ACC112 (cell line): Measurements from ENCODE around the gene NOX4.
A peak's percentile ranks its signal among the peaks of the same experiment; 100 is the strongest.

ENCODE experiments used
- H2AFZ ChIP-seq: fragments of 200-600 bp; sonication (generic); one replicate; pipeline ENCODE4 v1.6.0; 2017; ENCODE audit warnings: antibody characterized with exemption, low read length; ENCODE audit not compliant: unreplicated experiment
- H3K27ac ChIP-seq: fragments of 200-600 bp; sonication (generic); 2 replicates; pipeline ENCODE4 v1.5.1; 2014; ENCODE audit warnings: low read depth, mild to moderate bottlenecking, antibody characterized with exemption, low read length, moderate library complexity
- H3K27me3 ChIP-seq: fragments of 200-600 bp; sonication (generic); 2 replicates; pipeline ENCODE4 v1.6.1; 2014; ENCODE audit warnings: mild to moderate bottlenecking, antibody characterized with exemption, low read length, moderate library complexity, mixed read lengths; ENCODE audit not compliant: insufficient read depth
- H3K36me3 ChIP-seq: fragments of 200-600 bp; sonication (generic); 2 replicates; pipeline ENCODE4 v1.6.1; 2016; ENCODE audit warnings: mild to moderate bottlenecking, antibody characterized with exemption, low read length, moderate library complexity, mixed read lengths; ENCODE audit not compliant: insufficient read depth
- H3K4me1 ChIP-seq: fragments of 200-600 bp; sonication (generic); one replicate; pipeline ENCODE4 v1.6.1; 2016; ENCODE audit warnings: low read length, mixed read lengths; ENCODE audit not compliant: insufficient read depth, unreplicated experiment, control insufficient read depth
- H3K4me3 ChIP-seq: fragments of 200-600 bp; sonication (generic); 2 replicates; pipeline ENCODE4 v1.5.1; 2014; ENCODE audit warnings: mild to moderate bottlenecking, low read depth, low read length
- H3K79me2 ChIP-seq: fragments of 200-600 bp; sonication (generic); one replicate; pipeline ENCODE4 v1.6.0; 2016; ENCODE audit warnings: low read length; ENCODE audit not compliant: control insufficient read depth, unreplicated experiment, insufficient read depth

Gene NOX4

DNA sequence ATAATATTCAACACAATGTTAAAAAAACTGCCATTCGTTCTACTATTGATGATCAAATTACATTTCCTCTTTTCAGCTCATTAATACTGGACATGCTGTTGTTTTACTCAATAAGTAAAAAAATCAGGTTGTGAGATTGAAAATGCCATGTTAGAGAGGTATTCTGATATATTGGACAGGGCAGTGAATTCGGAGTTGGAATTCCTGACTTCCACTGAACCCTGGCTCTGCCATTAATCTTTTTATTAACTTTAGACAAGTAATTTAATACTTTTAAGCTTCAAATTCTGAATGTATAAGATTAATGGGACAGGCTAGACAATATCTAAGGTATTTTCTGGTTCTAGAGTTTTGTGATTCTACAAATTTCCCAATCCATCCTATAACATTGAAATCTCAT is 12.2 kb upstream of the NOX4 start:
- no peaks in the 10 kb centered on the region for H3K36me3 ChIP-seq
- no peak overlapping the region for H3K27ac ChIP-seq
- H3K4me1 ChIP-seq: no peaks in the 10 kb centered on the region
- H3K4me3 ChIP-seq: no peak overlapping the region
- no peak overlapping the region for H2AFZ ChIP-seq
- H3K27me3 ChIP-seq: no peaks in the 10 kb centered on the region
- no peaks in the 10 kb centered on the region for H3K79me2 ChIP-seq

DNA sequence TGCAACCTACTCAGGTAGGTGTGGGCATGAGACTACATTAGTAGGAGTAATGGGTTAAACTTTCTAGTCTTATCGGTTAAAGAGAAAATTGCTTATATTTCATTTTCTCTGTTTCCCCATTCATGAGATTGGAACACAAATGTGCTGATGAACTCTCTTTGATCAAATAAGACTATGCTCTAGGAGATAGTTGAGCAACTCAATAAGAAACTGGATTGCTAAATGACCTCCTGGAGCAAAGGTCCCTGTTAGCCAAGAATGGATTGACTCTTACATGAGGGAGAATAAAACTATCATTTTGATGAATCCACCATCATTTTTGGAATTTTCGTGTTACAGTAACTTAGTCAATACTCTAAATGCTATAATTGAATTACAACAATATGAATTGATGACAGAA is 11.1 kb upstream of the NOX4 start:
- no peak overlapping the region for H2AFZ ChIP-seq
- H3K27ac ChIP-seq: no peak overlapping the region
- H3K79me2 ChIP-seq: no peaks in the 10 kb centered on the region
- H3K4me1 ChIP-seq: no peaks in the 10 kb centered on the region
- H3K36me3 ChIP-seq: no peaks in the 10 kb centered on the region
- H3K27me3 ChIP-seq: no peaks in the 10 kb centered on the region
- no peak overlapping the region for H3K4me3 ChIP-seq

DNA sequence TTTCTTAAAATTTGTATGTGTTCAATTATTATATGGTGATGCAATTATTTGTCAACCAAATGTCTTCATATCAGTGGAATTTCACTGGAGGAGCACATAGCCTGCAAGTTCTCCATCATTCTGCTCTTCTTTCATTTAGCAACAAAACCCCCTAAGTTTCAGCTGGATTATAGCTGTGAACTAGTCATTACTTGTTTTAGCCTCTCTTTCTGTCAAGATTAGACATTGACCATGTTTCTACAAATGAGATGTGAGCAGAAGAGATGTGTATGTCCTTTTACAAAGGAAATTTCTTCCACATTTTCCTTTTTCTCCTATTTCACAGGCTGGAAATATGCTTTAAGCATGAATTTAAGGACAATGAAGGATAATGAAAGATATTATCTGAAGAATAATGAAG is 9.2 kb upstream of the NOX4 start:
- Histone ChIP-seq H3K4me3 (no peak overlapping the region), H2AFZ (no peak overlapping the region), H3K79me2 (no peaks in the 10 kb centered on the region), H3K36me3 (no peaks in the 10 kb centered on the region), H3K27me3 (no peaks in the 10 kb centered on the region), H3K27ac (no peak overlapping the region), H3K4me1 (peaks cover 9% of the 10 kb centered on the region)

DNA sequence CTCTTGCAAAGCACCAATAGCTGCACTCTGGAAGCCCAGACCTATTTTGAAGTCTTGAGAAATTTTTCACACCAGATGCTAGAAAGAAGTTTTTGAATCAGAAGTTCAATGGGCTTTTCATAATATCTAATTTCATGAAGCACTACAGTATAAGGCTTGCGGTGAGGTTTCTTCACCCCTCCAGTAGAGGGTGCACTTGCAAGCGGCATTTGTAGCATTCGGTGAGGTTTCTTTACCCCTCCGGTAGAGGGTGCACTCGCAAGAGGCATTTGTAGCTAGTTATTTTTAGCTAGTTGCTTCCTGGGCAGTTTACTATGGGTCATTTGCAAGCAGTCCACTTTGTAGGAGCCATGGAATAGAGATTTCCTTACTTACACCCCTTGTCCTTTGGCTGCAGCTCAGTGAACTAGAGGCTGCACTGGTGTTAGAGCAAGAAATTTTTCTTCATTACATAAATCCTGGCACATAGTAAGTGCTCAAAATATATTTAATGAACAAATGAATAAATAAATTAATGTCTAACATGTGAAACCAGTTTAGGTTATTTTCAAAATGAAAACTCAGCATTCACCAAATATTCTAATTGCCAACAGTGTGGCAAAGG is 7.8 kb upstream of the NOX4 start:
- no peaks in the 10 kb centered on the region for H3K36me3 ChIP-seq
- H3K79me2 ChIP-seq: no peaks in the 10 kb centered on the region
- H3K4me3 ChIP-seq: no peak overlapping the region
- peaks cover 9% of the 10 kb centered on the region for H3K4me1 ChIP-seq
- no peaks in the 10 kb centered on the region for H3K27me3 ChIP-seq
- no peak overlapping the region for H3K27ac ChIP-seq
- H2AFZ ChIP-seq: no peak overlapping the region

DNA sequence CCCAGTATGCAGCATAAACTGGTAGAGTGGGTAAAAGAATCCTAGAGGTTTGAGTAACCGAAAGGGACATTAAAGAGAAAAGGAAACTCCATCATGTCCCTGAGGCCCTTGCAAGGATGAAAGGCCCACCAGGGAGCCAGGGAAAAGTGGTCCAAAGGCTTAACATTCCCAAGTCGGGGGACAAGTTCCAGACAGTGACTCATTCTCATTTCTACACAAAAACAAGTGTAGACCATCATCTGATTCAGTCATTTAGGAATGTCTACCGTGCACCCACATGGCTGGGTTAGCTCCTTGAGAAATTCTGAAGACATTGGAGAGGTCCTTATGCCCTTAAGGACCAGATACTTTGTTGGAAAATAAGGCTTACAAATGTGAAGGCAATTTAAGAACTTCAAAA is 4.8 kb upstream of the NOX4 start:
- H3K79me2 ChIP-seq: no peaks in the 10 kb centered on the region
- no peaks in the 10 kb centered on the region for H3K27me3 ChIP-seq
- no peak overlapping the region for H3K27ac ChIP-seq
- H2AFZ ChIP-seq: no peak overlapping the region
- peaks cover 9% of the 10 kb centered on the region for H3K4me1 ChIP-seq
- H3K36me3 ChIP-seq: no peaks in the 10 kb centered on the region
- no peak overlapping the region for H3K4me3 ChIP-seq

DNA sequence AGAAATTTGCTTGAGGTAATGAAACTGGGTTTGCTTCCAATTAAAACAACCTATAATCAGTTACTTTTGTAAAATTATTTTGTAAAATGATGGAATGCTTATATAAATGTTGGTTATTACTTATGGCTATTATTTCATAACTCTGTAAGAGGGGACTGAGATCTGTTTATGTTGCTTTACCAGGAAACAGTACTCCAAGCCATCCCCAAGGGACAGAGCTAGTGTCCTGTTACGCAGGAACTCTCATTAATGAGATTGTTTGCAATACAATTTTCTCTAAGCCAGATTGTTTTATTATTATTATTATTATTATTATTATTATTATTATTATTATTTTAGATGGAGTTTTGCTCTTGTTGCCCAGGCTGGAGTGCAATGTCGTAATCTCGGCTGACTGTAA is 2.3 kb upstream of the NOX4 start:
- Histone ChIP-seq H3K27me3 (no peaks in the 10 kb centered on the region), H3K4me3 (no peak overlapping the region), H2AFZ (no peak overlapping the region), H3K27ac (no peak overlapping the region), H3K79me2 (no peaks in the 10 kb centered on the region), H3K36me3 (no peaks in the 10 kb centered on the region), H3K4me1 (peaks cover 17% of the 10 kb centered on the region)

DNA sequence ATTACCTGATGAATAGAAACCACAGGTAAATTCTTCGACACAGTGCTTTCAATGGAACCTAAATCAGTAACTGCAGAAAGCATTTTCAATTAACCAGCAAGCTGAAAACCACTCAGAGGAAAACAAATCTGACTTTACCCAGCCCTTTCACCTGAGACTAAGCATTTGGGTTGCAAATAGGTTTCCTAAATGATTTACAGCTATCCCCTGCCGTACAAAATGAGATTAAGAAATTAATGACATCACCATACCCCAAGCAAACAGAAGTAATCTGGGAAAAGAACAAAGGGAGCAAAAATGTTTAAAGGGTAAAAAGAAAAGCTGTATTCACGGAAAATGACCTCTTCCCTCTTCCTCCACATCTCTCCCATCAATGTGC is 584 bp downstream of the NOX4 start:
- Histone ChIP-seq H3K4me3 (peak overlapping the region; percentile 70), H3K79me2 (no peaks in the 10 kb centered on the region), H3K36me3 (no peaks in the 10 kb centered on the region), H3K27me3 (no peaks in the 10 kb centered on the region), H3K27ac (no peak overlapping the region), H3K4me1 (peaks cover 19% of the 10 kb centered on the region), H2AFZ (peak overlapping the region; percentile 92)

DNA sequence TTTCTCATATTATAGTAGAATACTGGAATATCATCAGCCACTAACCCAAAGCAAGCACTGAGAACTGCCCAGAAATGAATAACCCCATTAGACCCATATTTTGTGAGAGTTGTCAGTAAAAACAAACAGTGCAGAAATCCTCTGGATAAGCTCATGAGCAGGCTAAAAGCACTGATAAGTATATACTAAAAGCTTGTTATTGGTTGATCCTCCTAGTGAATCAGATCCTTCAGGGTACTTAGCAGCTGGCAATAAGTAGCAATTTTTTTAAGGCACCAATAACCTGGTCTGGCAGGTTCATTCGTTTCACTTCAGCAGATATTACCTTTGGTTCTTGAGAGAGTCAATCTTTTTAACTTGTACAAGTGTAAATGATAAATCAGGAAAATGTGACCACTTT is 1.2 kb downstream of the NOX4 start:
- Histone ChIP-seq H3K79me2 (no peaks in the 10 kb centered on the region), H3K36me3 (no peaks in the 10 kb centered on the region), H3K27me3 (no peaks in the 10 kb centered on the region), H2AFZ (no peak overlapping the region), H3K4me3 (peak overlapping the region; percentile 70), H3K4me1 (peaks cover 17% of the 10 kb centered on the region), H3K27ac (no peak overlapping the region)

DNA sequence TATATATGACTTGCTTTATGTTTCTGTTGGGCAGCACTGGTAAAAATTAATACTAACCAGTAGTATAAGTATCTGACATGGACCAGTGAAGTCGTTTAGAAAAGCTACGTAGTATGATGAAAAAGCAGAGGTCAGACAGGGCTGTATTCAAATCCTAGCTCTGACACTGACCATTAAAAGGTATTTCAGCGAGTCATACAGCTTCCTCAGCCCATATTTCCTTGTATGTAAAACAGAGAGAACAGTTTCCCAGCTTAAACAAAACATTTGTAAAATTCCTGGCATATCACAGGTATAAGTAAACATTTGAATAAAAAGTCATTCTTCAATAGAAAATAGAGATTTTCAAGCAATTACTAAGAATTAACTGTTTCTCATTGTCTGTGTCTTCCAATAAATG is 4.2 kb downstream of the NOX4 start:
- Histone ChIP-seq H3K4me3 (no peak overlapping the region), H3K4me1 (peaks cover 17% of the 10 kb centered on the region), H2AFZ (no peak overlapping the region), H3K36me3 (no peaks in the 10 kb centered on the region), H3K79me2 (no peaks in the 10 kb centered on the region), H3K27me3 (no peaks in the 10 kb centered on the region), H3K27ac (peak overlapping the region; percentile 31; the same call in 1 of the 2 replicates)

DNA sequence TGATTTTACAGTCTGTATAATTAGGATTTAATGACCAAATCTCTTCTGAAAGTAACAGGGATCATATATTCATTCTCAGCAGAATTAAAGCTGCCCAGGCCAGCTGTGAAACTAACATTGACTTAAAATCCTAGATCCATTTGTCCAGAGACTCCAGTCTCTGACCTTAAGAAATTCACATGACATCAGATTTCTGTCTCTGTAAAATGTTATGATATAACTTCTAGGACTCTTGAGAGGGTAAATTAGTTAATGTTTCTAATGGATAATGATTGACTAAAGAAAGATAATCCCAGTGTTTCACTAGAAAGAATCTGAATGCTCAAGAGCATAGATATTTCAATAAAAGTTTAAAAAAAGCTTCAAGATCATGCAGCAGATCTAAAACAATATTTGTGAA is 6.3 kb downstream of the NOX4 start:
- Histone ChIP-seq H3K4me1 (peaks cover 9% of the 10 kb centered on the region), H3K4me3 (no peak overlapping the region), H3K79me2 (no peaks in the 10 kb centered on the region), H3K27ac (no peak overlapping the region), H3K36me3 (no peaks in the 10 kb centered on the region), H3K27me3 (no peaks in the 10 kb centered on the region), H2AFZ (no peak overlapping the region)

DNA sequence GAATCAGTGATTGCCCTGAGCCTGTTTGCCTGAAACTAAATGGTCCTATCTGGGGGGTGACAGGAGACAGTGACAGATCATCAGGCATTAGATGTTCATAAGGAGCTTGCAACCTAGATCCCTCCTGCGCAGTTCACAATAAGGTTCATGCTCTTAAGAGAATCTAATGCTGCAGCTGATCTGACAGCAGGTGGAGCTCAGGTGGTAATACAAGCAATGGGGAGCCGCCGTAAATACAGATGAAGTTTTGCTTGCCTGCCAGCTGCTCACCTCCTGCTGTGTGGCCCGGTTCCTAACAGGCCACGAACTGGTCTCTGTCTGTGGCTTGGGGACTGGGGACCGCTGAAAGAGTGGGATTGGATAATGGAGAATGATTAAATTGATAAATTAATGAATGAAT is 14.0 kb downstream of the NOX4 start:
- H3K79me2 ChIP-seq: no peaks in the 10 kb centered on the region
- H3K36me3 ChIP-seq: no peaks in the 10 kb centered on the region
- no peak overlapping the region for H3K4me3 ChIP-seq
- no peak overlapping the region for H2AFZ ChIP-seq
- H3K27me3 ChIP-seq: no peaks in the 10 kb centered on the region
- no peaks in the 10 kb centered on the region for H3K4me1 ChIP-seq
- no peak overlapping the region for H3K27ac ChIP-seq
